Urinary bladder (tissue), 4 donors: ENCODE data around the gene FRAT1. TPM values are rescaled to one million over a fixed set of nuclear protein-coding genes. Genes with fewer than 3 reads are reported as not detected.
A peak's percentile ranks its signal among the peaks of the same experiment; 100 is the strongest.

Source experiments
- DNase-seq: peaks from one replicate; pipeline ENCODE4 v3.0.0-alpha.2; 2015; ENCODE audit errors: extremely low spot score
- H3K27ac ChIP-seq: one replicate; pipeline ENCODE4 v1.5.1; 2013; ENCODE audit warnings: low read depth, mild to moderate bottlenecking, moderate library complexity
- H3K36me3 ChIP-seq: one replicate; pipeline ENCODE4 v1.6.1; 2013; ENCODE audit warnings: mild to moderate bottlenecking, moderate library complexity; ENCODE audit not compliant: insufficient read depth
- H3K4me1 ChIP-seq: one replicate; pipeline ENCODE4 v1.6.1; 2013; ENCODE audit warnings: mild to moderate bottlenecking, moderate library complexity; ENCODE audit not compliant: insufficient read depth
- H3K4me3 ChIP-seq: one replicate; pipeline ENCODE4 v1.5.1; 2013; ENCODE audit warnings: low read depth, low read length
- WGBS: extraction: QIAGEN DNeasy Blood & Tissue Kit; methylation state at CpG from one replicate; pipeline ENCODE4 v1.1.7; 2013; 5-methylcytosine and 5-hydroxymethylcytosine counted together
- polyA plus RNA-seq: library from polyadenylated mRNA; stranded (reverse); fragments of 200-250 nt; gene quantifications from one replicate; pipeline ENCODE4 v1.2.3, GENCODE V29; 2013
- total RNA-seq: library from RNA; depleted of rRNA; stranded (reverse); fragments of >200 nt; gene quantifications from one replicate; pipeline ENCODE4 v1.2.3, GENCODE V29; 2014
- donor health status: healthy with polysubstance abuse.
- donor health status: healthy.

FRAT1 gene
- total and polyA plus RNA-seq, 2 donors: 1.2 to 3.2 TPM

- Histone ChIP-seq H3K36me3 (no peaks in the 10 kb centered on the region), H3K4me1 (peaks cover 1% of the 10 kb centered on the region), H3K4me3 (peak overlapping the region; percentile 84), H3K27ac (no peak overlapping the region)
- WGBS: 27% methylated on average over 24 of the region's 24 CpGs
- no peak for DNase-seq
Measured at GRCh38 chr10:97320480-97321031, 1.5 kb downstream of the FRAT1 start.

DNA sequence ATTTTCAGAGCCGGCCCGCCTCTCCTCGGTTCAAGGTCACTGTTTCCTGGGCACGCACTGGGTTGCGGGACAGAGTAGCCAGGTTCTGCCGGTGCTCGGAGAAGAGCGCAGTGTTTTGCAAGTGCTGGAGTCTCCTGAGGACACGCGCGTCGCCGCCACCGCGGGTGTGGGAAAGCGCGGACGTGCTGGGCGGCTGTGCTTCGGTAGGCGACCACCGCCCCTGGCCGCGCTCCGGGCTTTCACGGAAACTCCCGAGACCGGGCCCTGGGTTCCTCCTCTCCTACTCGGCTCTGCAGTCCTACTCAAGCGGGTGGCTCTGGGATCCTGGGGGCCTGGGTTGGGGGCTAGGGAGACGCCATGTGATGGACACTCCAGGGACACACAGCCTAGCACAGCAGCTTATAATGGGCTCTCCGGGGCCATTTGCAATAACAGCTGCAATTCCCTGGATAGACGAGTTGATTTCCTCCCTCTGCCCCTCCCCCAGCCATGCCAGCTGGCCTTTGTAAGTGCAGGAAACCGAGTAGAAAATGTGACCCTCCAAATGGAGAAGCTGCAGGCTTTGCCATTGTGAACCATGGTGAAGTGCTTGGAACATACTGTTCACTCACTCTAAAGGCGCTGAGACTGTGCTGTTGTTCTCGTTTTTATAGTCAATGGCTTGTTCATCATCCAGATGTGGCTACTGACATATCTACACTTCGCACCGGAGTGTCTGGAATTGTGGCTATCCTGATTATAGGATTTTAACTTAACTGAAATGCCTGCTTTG lies 2.1 kb downstream of the FRAT1 start:
- H3K4me3 ChIP-seq: peak overlapping the region; percentile 84
- DNase-seq: no peak
- no peaks in the 10 kb centered on the region for H3K36me3 ChIP-seq
- H3K4me1 ChIP-seq: peaks cover 1% of the 10 kb centered on the region
- 42% methylated on average over 38 of the region's 38 CpGs for WGBS
- no peak overlapping the region for H3K27ac ChIP-seq

DNA sequence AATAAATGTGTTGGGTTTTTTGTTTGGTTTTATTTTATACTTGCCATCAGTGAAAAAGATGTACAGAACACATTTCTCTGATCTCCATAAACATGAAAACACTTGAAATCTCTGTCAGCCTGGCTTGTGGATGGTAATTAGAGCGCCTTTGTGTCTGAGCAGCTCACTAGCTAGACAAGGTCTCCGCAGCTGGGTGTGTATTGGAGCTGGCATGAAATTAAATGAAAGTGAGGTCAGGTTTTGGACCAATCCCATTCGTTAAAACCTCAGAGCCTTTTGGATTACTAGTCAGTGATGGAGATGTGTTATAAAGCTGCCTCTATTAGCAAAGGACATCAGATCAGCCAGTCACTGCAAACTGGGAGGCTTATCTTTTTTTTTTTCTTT lies 2.7 kb downstream of the FRAT1 start:
- Histone ChIP-seq H3K27ac (no peak overlapping the region), H3K36me3 (no peaks in the 10 kb centered on the region), H3K4me3 (no peak overlapping the region), H3K4me1 (peaks cover 1% of the 10 kb centered on the region)
- WGBS: 94% methylated on average over 3 of the region's 3 CpGs
- no peak for DNase-seq

- DNase-seq: no peak
- Histone ChIP-seq H3K4me3 (no peak overlapping the region), H3K36me3 (no peaks in the 10 kb centered on the region), H3K4me1 (peaks cover 1% of the 10 kb centered on the region), H3K27ac (no peak overlapping the region)
- 85% methylated on average over 4 of the region's 4 CpGs for WGBS
Measured at GRCh38 chr10:97323501-97323900, 4.4 kb downstream of the FRAT1 start.

GRCh38 chr10:97325754-97326153 lies 6.7 kb downstream of the FRAT1 start:
- WGBS: 68% methylated on average over 9 of the region's 9 CpGs
- no peak for DNase-seq
- Histone ChIP-seq H3K4me3 (no peak overlapping the region), H3K36me3 (no peaks in the 10 kb centered on the region), H3K4me1 (peaks cover 1% of the 10 kb centered on the region), H3K27ac (no peak overlapping the region)

DNA sequence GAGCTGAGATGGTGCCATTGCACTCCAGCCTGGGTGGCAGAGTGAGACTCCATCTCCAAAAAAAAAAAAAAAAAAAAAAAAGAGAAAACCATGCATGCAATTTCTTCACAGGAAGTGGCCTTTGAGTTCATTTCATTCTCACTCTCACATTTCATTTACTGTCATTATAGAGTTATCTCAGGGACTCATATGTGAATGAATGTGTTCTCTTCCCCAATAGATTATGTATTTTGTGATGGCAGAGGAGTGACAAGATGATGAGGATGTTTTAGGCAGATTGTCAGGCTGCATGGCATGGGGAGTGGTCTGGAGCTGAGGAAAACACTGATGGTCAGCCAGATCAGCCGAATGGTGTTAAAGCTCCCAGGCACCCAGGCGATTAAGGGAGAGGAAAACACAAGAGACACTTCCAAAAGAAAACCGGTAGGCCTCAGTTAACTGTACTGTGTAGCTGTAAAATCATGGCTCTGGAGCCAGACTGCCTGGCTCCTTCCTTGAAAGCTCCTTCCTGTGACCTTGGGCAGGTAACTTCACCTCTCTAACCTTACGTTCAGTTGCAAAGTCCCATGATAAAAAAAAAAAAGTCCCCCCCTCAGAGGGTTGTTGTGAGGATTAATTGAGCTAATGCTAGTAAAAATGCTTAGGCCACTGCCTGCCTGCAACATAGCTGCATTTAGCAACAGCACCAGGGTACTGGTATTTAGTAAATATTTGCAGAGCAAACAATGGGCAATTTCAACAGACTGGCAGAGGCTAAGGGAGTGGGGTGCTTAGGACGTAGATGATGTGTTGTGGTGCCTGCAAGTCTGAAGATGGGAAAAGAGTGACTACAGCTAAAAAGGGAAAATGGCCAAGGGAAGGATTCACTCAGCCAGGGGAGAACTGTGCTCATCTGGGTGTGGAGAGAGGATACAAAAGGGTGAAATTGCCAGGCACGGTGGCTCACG lies 8.6 kb downstream of the FRAT1 start:
- Histone ChIP-seq H3K4me1 (peaks cover 1% of the 10 kb centered on the region), H3K36me3 (no peaks in the 10 kb centered on the region), H3K27ac (no peak overlapping the region), H3K4me3 (no peak overlapping the region)
- WGBS: 78% methylated on average over 7 of the region's 7 CpGs
- no peak for DNase-seq

GRCh38 chr10:97328646-97329453 lies 9.8 kb downstream of the FRAT1 start:
- no peaks in the 10 kb centered on the region for H3K4me1 ChIP-seq

DNA sequence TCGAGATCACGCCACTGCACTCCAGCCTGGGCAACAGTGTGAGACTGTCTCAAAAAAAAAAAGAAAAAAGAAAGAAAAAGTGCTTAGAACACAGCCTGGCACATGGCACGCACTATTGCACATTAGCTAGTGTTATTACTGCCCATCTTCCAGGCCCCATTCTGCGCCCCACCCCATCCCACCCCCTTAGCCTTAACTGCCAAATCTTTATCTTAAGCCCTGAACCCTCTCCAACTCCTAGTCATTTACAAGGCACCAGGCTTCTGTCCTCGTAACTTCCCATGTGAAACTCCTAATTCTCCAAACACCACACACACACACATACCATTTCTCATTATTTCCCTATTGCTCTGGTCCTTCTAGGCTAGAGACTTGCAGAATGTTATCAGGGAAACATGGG lies 10.7 kb downstream of the FRAT1 start:
- no peaks in the 10 kb centered on the region for H3K36me3 ChIP-seq
- no peak for DNase-seq
- WGBS: 74% methylated on average over 5 of the region's 5 CpGs
- no peaks in the 10 kb centered on the region for H3K4me1 ChIP-seq
- no peak overlapping the region for H3K27ac ChIP-seq
- H3K4me3 ChIP-seq: no peak overlapping the region

More at GRCh38 chr10:97328646-97329453, 9.8 kb downstream of the FRAT1 start:
- DNase-seq: no peak
- Histone ChIP-seq H3K36me3 (no peaks in the 10 kb centered on the region), H3K4me3 (no peak overlapping the region), H3K27ac (no peak overlapping the region)
- WGBS: 75% methylated on average over 3 of the region's 3 CpGs

DNA sequence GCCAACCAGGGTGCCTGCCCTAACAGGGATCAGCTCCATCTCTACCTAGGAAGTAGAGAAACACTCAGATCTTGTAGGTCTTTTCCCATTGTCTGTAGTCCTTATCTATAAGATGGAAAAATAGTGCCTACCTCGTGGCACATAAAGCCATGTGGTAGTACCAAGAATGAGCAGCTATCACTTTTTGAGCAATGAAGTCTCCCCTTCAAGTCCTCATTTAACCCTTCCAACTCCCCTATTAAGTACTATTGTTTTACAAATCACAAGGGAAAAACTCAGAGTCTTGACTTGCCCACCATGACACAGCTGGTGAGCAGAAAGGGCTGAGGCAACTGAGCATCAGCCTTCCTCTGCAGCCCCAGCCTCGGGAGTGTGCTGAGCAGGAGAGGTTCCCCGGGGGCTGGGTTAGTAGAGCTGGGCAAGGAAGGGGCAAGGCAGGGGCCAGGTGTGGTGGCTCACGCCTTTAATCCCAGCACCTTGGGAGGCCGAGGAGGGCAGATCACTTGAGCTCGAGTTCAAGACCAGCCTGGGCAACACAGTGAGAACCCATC lies 12.2 kb downstream of the FRAT1 start:
- no peak for DNase-seq
- Histone ChIP-seq H3K36me3 (no peaks in the 10 kb centered on the region), H3K27ac (no peak overlapping the region), H3K4me3 (no peak overlapping the region), H3K4me1 (no peaks in the 10 kb centered on the region)
- WGBS: 79% methylated on average over 6 of the region's 6 CpGs

DNA sequence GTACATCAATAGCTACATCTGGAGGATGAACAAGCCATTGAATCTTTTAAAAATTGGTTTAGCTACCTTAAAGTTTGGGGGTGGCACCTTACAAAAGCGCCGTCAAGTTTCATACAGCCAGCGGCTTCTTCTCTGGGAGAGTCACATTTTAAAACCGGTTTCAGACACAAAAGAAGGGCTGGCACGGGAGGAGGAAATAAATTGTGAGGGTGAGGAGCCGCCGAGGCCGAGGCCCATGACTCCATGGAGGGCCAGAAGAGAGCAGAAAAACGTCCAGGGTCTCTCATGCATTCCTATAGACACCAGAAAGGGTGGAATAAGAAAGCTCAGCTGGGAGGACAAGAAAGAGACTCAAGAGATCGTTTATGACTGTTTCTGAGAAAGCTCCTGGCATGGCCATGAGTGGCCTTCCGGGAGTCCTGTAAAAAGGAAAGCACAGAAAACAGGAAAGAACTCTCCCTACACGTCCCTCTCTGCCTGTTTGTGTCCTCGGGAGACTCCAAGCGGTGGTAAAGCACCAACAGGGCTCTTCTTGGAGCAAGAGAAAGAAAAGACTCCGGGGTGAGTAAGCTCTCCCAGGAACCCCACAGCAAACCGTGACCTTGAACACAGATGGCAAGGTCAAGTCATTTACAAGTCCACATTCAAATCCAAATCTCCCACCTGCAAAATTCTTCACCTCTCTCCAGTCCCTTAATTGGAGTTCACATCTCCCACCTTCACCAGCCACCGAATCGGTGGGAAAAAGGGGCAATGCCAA lies 13.7 kb downstream of the FRAT1 start:
- peak overlapping the region; percentile 48 for H3K27ac ChIP-seq
- no peaks in the 10 kb centered on the region for H3K36me3 ChIP-seq
- WGBS: 23% methylated on average over 18 of the region's 18 CpGs
- H3K4me3 ChIP-seq: peak overlapping the region; percentile 92
- no peaks in the 10 kb centered on the region for H3K4me1 ChIP-seq
- no peak for DNase-seq

- Histone ChIP-seq H3K4me1 (no peaks in the 10 kb centered on the region), H3K4me3 (peak overlapping the region; percentile 92), H3K27ac (peak overlapping the region; percentile 62), H3K36me3 (no peaks in the 10 kb centered on the region)
- 7% methylated on average over 7 of the region's 7 CpGs for WGBS
- no peak for DNase-seq
Measured at GRCh38 chr10:97333351-97333600, 14.2 kb downstream of the FRAT1 start.

GRCh38 chr10:97333601-97334369 lies 14.7 kb downstream of the FRAT1 start:
- Histone ChIP-seq H3K4me1 (no peaks in the 10 kb centered on the region), H3K36me3 (no peaks in the 10 kb centered on the region), H3K27ac (peak overlapping the region; percentile 62), H3K4me3 (peak overlapping the region; percentile 92)
- DNase-seq: no peak
- WGBS: under 1% methylated on average over 89 of the region's 89 CpGs
